GM12878 (cell line): ENCODE results near the gene ARPC1A. TPM values are rescaled to one million over a fixed set of nuclear protein-coding genes. Genes with fewer than 3 reads are reported as not detected.

Source experiments
- BACH1 ChIP-seq: fragments of 450-650 bp; IDR thresholded peaks from 2 replicates; pipeline ENCODE4 v1.6.1; 2017; ENCODE audit warnings: mild to moderate bottlenecking, borderline replicate concordance
- BMI1 ChIP-seq: fragments of 450-650 bp; IDR thresholded peaks from 2 replicates; pipeline ENCODE4 v1.6.1; 2016; ENCODE audit warnings: mild to moderate bottlenecking, moderate library complexity, borderline replicate concordance
- CHD2 ChIP-seq: IDR thresholded peaks from 2 replicates; pipeline ENCODE4 v1.6.1; 2011; ENCODE audit warnings: low read depth, low read length, improper control_type of control experiment, borderline replicate concordance
- CREM ChIP-seq: IDR thresholded peaks from 2 replicates; pipeline ENCODE4 v1.6.1; 2014; ENCODE audit warnings: antibody characterized with exemption, low read depth
- EED ChIP-seq: sonication (generic); IDR thresholded peaks from 2 replicates; pipeline ENCODE4 v1.6.1; 2016; ENCODE audit warnings: antibody characterized with exemption, low read depth
- EGR1 ChIP-seq, 2 experiments: IDR thresholded peaks; 1 replicate in 1 of 2; 2 replicates in 1 of 2; pipeline ENCODE4 v1.6.1; 2011 to 2012; ENCODE audit warnings: low read depth in 2 of 2, low read length in 2 of 2, borderline replicate concordance in 1 of 2, mild to moderate bottlenecking in 1 of 2, moderate library complexity in 1 of 2
- ESRRA ChIP-seq: IDR thresholded peaks from 2 replicates; pipeline ENCODE4 v1.6.1; 2012; ENCODE audit warnings: mild to moderate bottlenecking, low read length, improper control_type of control experiment
- HDGF ChIP-seq: fragments of 450-650 bp; IDR thresholded peaks from 2 replicates; pipeline ENCODE4 v1.6.1; 2016; ENCODE audit warnings: antibody characterized with exemption
- IKZF1 ChIP-seq: fragments of 450-650 bp; conservative IDR thresholded peaks from 2 replicates; pipeline ENCODE4 v1.6.1; 2017; ENCODE audit warnings: antibody characterized with exemption, mild to moderate bottlenecking
- JUNB ChIP-seq: IDR thresholded peaks from 2 replicates; pipeline ENCODE4 v1.6.1; 2016; ENCODE audit warnings: antibody characterized with exemption, mild to moderate bottlenecking
- KAT2A ChIP-seq: conservative IDR thresholded peaks from 2 replicates; pipeline ENCODE4 v1.6.1; 2011; ENCODE audit warnings: low read depth, low read length; ENCODE audit not compliant: control insufficient read depth
- KDM1A ChIP-seq: fragments of 200-600 bp; sonication (generic); IDR thresholded peaks from 2 replicates; pipeline ENCODE4 v1.6.1; 2016; ENCODE audit warnings: borderline replicate concordance
- MYC ChIP-seq: IDR thresholded peaks from 2 replicates; pipeline ENCODE4 v1.6.1; 2011; ENCODE audit warnings: mild to moderate bottlenecking, low read length, moderate library complexity, inconsistent platforms; ENCODE audit not compliant: insufficient read depth, insufficient replicate concordance, insufficient read length, severe bottlenecking
- NFIC ChIP-seq: IDR thresholded peaks from 2 replicates; pipeline ENCODE4 v1.6.1; 2012; ENCODE audit warnings: low read depth, mild to moderate bottlenecking, inconsistent platforms, low read length, moderate library complexity
- NFYB ChIP-seq: IDR thresholded peaks from 2 replicates; pipeline ENCODE4 v1.6.1; 2011; ENCODE audit warnings: low read depth, mild to moderate bottlenecking, low read length, improper control_type of control experiment, moderate library complexity; ENCODE audit not compliant: insufficient read depth
- NR2F1 ChIP-seq: fragments of 450-650 bp; conservative IDR thresholded peaks from 2 replicates; pipeline ENCODE4 v1.6.1; 2017; ENCODE audit warnings: mild to moderate bottlenecking
- POLR2AphosphoS2 ChIP-seq: IDR thresholded peaks from 2 replicates; pipeline ENCODE4 v1.6.1; 2011; ENCODE audit warnings: low read depth, mild to moderate bottlenecking, low read length, improper control_type of control experiment, moderate library complexity
- POLR2AphosphoS5 ChIP-seq: IDR thresholded peaks from 2 replicates; pipeline ENCODE4 v1.6.1; 2011; ENCODE audit warnings: mild to moderate bottlenecking, low read length, inconsistent platforms
- POU2F2 ChIP-seq: IDR thresholded peaks from 3 replicates; pipeline ENCODE4 v1.6.1; 2011; ENCODE audit warnings: low read depth, mild to moderate bottlenecking, low read length, borderline replicate concordance
- RAD51 ChIP-seq: fragments of 450-650 bp; IDR thresholded peaks from 2 replicates; pipeline ENCODE4 v1.6.1; 2016; ENCODE audit warnings: moderate library complexity, mild to moderate bottlenecking, inconsistent platforms
- RELA ChIP-seq: fragments of 450-650 bp; IDR thresholded peaks from 2 replicates; pipeline ENCODE4 v1.8.0; 2014; ENCODE audit warnings: borderline replicate concordance; ENCODE audit not compliant: partially characterized antibody
- RFX5 ChIP-seq: IDR thresholded peaks from 2 replicates; pipeline ENCODE4 v1.6.1; 2011; ENCODE audit warnings: low read depth, low read length, improper control_type of control experiment
- RUNX3 ChIP-seq: IDR thresholded peaks from 2 replicates; pipeline ENCODE4 v1.6.1; 2012; ENCODE audit warnings: low read length, inconsistent platforms
- SIN3A ChIP-seq: IDR thresholded peaks from 2 replicates; pipeline ENCODE4 v1.6.1; 2012; ENCODE audit warnings: low read depth, low read length, improper control_type of control experiment
- SMAD5 ChIP-seq: IDR thresholded peaks from 2 replicates; pipeline ENCODE4 v1.6.1; 2016; ENCODE audit warnings: antibody characterized with exemption, low read depth
- SMC3 ChIP-seq: IDR thresholded peaks from 2 replicates; pipeline ENCODE4 v1.6.1; 2011; ENCODE audit warnings: low read length, improper control_type of control experiment, borderline replicate concordance
- SREBF1 ChIP-seq: IDR thresholded peaks from 2 replicates; pipeline ENCODE4 v1.6.1; 2012; ENCODE audit warnings: mild to moderate bottlenecking, low read length
- SRF ChIP-seq, 2 experiments: IDR thresholded peaks; 2 replicates each; pipeline ENCODE4 v1.6.1; 2011; ENCODE audit warnings: low read depth in 2 of 2, low read length in 2 of 2, mild to moderate bottlenecking in 1 of 2, moderate library complexity in 1 of 2
- STAT3 ChIP-seq: IDR thresholded peaks from 2 replicates; pipeline ENCODE4 v1.6.1; 2011; ENCODE audit warnings: low read depth, low read length, improper control_type of control experiment
- ZNF622 ChIP-seq: fragments of 450-650 bp; IDR thresholded peaks from 2 replicates; pipeline ENCODE4 v1.6.1; 2017; ENCODE audit warnings: mild to moderate bottlenecking, inconsistent platforms
- polyA plus RNA-seq, 11 experiments: library from polyadenylated mRNA; depleted of rRNA in 4 of 11; unstranded in 6 of 11; stranded (reverse) in 5 of 11; fragments of >200 nt; fragmentation: Nextera tagmentation in 4 of 11; fragmentation: Illumina TruSeq in 1 of 11; extraction: Ambion mirVana in 4 of 11; extraction: Trizol in 1 of 11; gene quantifications; 1 replicate in 1 of 11; 2 replicates in 10 of 11; pipeline versions ENCODE4 v1.2.1 to v1.2.3, GENCODE V29; 2011 to 2016; ENCODE audit warnings: inconsistent platforms in 2 of 11, missing spikeins in 2 of 11, low read depth in 1 of 11
- total RNA-seq, 4 experiments: library from RNA; depleted of rRNA in 3 of 4; stranded (reverse); fragments of >200 nt in 3 of 4; fragmentation: Illumina TruSeq in 1 of 4; extraction: Trizol in 1 of 4; gene quantifications; 2 replicates each; pipeline versions ENCODE4 v1.2.1 to v1.2.3, GENCODE V29; 2013 to 2021
- TF ChIP-seq, protein P1 (sequence below): fragments of 450-650 bp; IDR thresholded peaks from 2 replicates; pipeline ENCODE4 v1.6.1; 2016; ENCODE audit warnings: mild to moderate bottlenecking
- TF ChIP-seq, protein P2 (sequence below): IDR thresholded peaks from 2 replicates; pipeline ENCODE4 v1.6.1; 2012; ENCODE audit warnings: low read depth, low read length, improper control_type of control experiment

The ARPC1A gene
- total and polyA plus RNA-seq, 10 of the 15 experiments (the other 5 are each of a cell fraction or from before 2014, with no cell fraction given), result 42.3 to 152 (median 72.1) TPM

DNA sequence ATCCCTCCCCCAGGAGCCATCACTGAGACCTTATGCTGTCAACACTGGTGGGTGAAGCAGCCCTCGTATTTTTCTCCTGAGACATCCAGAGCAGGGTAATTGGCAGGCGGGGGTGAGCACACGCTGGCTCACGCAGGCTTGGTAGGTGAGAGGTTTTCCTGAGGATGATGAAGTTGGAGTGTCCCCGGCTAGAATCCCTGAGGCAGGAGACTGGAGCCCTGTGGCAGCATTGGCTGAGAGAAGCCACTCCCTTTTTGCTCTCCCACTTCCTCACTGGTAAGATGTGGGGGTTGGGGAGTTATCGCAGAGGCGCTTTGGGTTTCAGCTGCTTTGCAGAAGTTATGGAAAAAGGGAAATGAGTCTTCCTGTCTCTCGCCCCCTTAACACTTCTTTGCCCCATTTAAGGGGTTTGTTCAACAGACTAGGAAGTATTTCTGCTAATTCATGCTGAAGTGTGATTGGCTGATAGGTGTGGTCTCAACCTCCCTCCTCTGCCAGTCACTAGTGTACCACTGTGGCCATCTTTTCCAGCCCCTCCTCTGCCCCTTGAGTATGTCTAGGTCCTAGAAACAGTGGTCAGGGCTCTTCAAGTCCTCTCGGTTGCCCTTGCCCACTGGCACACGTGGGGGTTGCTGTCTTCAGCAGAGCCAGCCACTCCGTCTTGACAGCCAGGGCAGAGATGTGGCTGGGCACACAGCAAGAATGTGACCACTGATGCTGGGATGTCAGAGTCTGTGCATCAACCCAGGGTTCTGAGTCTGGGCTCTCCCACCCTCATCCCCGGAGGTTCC is 54.5 kb downstream of the ARPC1A start (continued):
- TF ChIP-seq POLR2AphosphoS2, result peak; percentile 60
- peak; percentile 99 for TF ChIP-seq IKZF1
- TF ChIP-seq POLR2AphosphoS5, result peak; percentile 89
- peak; percentile 86 for TF ChIP-seq CHD2
- TF ChIP-seq NFIC, result no peak
- no peak; a peak in 1 of 3 replicates for TF ChIP-seq EGR1 (IDR thresholded peaks at IDR 0.05; ENCODE audit: borderline replicate concordance in 1 of 2, low read depth in 2 of 2, low read length in 2 of 2)
- peak in 1 of 2 experiments; percentile 73; a peak in 2 of 4 replicates for TF ChIP-seq SRF (IDR thresholded peaks at IDR 0.05; ENCODE audit: low read depth in 2 of 2, low read length in 2 of 2)
- TF ChIP-seq NR2F1, result no peak
- peak; percentile 93; the same call in 1 of the 2 replicates for TF ChIP-seq EED
- TF ChIP-seq CREM, result no peak; the same call in 1 of the 2 replicates
- no peak; the same call in 1 of the 2 replicates for TF ChIP-seq RFX5
- no peak for TF ChIP-seq RUNX3
- TF ChIP-seq ESRRA, result no peak
- no peak for TF ChIP-seq SREBF1
- TF ChIP-seq, protein P1, sequence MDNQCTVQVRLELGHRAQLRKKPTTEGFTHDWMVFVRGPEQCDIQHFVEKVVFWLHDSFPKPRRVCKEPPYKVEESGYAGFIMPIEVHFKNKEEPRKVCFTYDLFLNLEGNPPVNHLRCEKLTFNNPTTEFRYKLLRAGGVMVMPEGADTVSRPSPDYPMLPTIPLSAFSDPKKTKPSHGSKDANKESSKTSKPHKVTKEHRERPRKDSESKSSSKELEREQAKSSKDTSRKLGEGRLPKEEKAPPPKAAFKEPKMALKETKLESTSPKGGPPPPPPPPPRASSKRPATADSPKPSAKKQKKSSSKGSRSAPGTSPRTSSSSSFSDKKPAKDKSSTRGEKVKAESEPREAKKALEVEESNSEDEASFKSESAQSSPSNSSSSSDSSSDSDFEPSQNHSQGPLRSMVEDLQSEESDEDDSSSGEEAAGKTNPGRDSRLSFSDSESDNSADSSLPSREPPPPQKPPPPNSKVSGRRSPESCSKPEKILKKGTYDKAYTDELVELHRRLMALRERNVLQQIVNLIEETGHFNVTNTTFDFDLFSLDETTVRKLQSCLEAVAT, result no peak; the same call in 1 of the 2 replicates
- no peak for TF ChIP-seq ZNF622
- peak; percentile 23; the same call in 1 of the 3 replicates for TF ChIP-seq POU2F2
- TF ChIP-seq BMI1, result no peak; the same call in 1 of the 2 replicates
- 0 out of 2 replicates have a peak, but pooled peaks have one; percentile 75 for TF ChIP-seq STAT3
- TF ChIP-seq RELA, result peak; percentile 52
- no peak for TF ChIP-seq SMC3
- TF ChIP-seq NFYB, result peak; percentile 80
- peak; percentile 78; the same call in 1 of the 2 replicates for TF ChIP-seq SIN3A
- no peak for TF ChIP-seq KAT2A
- TF ChIP-seq SMAD5, result 0 out of 2 replicates have a peak, but pooled peaks have one; percentile 64
- no peak for TF ChIP-seq KDM1A
- TF ChIP-seq JUNB, result no peak
- TF ChIP-seq MYC, result peak; percentile 38
- no peak for TF ChIP-seq RAD51
- TF ChIP-seq HDGF, result peak; percentile 34
- TF ChIP-seq BACH1, result peak; percentile 42
- TF ChIP-seq, protein P2, sequence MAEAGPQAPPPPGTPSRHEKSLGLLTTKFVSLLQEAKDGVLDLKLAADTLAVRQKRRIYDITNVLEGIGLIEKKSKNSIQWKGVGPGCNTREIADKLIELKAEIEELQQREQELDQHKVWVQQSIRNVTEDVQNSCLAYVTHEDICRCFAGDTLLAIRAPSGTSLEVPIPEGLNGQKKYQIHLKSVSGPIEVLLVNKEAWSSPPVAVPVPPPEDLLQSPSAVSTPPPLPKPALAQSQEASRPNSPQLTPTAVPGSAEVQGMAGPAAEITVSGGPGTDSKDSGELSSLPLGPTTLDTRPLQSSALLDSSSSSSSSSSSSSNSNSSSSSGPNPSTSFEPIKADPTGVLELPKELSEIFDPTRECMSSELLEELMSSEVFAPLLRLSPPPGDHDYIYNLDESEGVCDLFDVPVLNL, result no peak
